HG03378 (cell line): ENCODE measurements around the gene PKM.
A peak's percentile ranks its signal among the peaks of the same experiment; 100 is the strongest.

Experiments
- ATAC-seq: cut with Tn5 transposase; IDR thresholded peaks from one replicate; pipeline ENCODE4 v1.9.1; 2021; ENCODE audit warnings: mild to moderate bottlenecking, moderate library complexity; ENCODE audit not compliant: unreplicated experiment

The PKM gene

GRCh38 chr15:72202302-72202701 lies 28.7 kb downstream of the PKM start:
- no peak for ATAC-seq

- no peak for ATAC-seq
Measured at GRCh38 chr15:72201391-72201921, 29.5 kb downstream of the PKM start.

- no peak for ATAC-seq
Measured at GRCh38 chr15:72200395-72201237, 30.4 kb downstream of the PKM start.

- peak; percentile 50 for ATAC-seq
Measured at GRCh38 chr15:72199721-72200212, 31.2 kb downstream of the PKM start.

- ATAC-seq: no peak
Measured at GRCh38 chr15:72199205-72199515, 31.8 kb downstream of the PKM start.

- no peak for ATAC-seq
Measured at GRCh38 chr15:72198356-72199204, 32.4 kb downstream of the PKM start.

GRCh38 chr15:72197460-72198355 lies 33.3 kb downstream of the PKM start, which contains the start of gene GRAMD2A:
Gene GRAMD2A (minus strand): TSS chr15:72197787.
- ATAC-seq: no peak

GRCh38 chr15:72197041-72197459 lies 33.9 kb downstream of the PKM start:
- ATAC-seq: no peak

GRCh38 chr15:72196409-72197040 lies 34.5 kb downstream of the PKM start:
- no peak for ATAC-seq

GRCh38 chr15:72195101-72195511 lies 35.9 kb downstream of the PKM start:
- no peak for ATAC-seq

- no peak for ATAC-seq
Measured at GRCh38 chr15:72193836-72194396, 37.1 kb downstream of the PKM start.

GRCh38 chr15:72192416-72192815 lies 38.6 kb downstream of the PKM start:
- ATAC-seq: no peak

GRCh38 chr15:72189250-72189902 lies 41.6 kb downstream of the PKM start:
- no peak for ATAC-seq

GRCh38 chr15:72184165-72184811 lies 46.7 kb downstream of the PKM start:
- no peak for ATAC-seq

GRCh38 chr15:72183781-72184164 lies 47.2 kb downstream of the PKM start:
- ATAC-seq: no peak

- ATAC-seq: no peak
Measured at GRCh38 chr15:72182673-72183072, 48.3 kb downstream of the PKM start.

- ATAC-seq: no peak
Measured at GRCh38 chr15:72182244-72182643, 48.7 kb downstream of the PKM start.

GRCh38 chr15:72180761-72181324 lies 50.1 kb downstream of the PKM start:
- no peak for ATAC-seq
